IMR-90 (cell line): ENCODE measurements around the gene MCM3AP. TPM values are rescaled to one million over a fixed set of nuclear protein-coding genes. Genes with fewer than 3 reads are reported as not detected.
A peak's percentile ranks its signal among the peaks of the same experiment; 100 is the strongest.

Experiments used
- ATAC-seq: fragments of 200-7000 bp; cut with Tn5 transposase; 2 replicates; pipeline ENCODE4 v1.9.1; 2020; ENCODE audit warnings: low read depth, mild to moderate bottlenecking, moderate library complexity
- BruUV-seq: library from RNA; stranded (reverse); fragments of 400-500 nt; replicated peaks from 2 replicates; lab custom pipeline; 2021; lab: Mats Ljungman, UMichigan
- CTCF ChIA-PET: fragments of 300-600 bp; formaldehyde crosslinking; extraction: SDS; loops from one replicate; lab custom pipeline; 2021; ENCODE audit warnings: antibody characterized with exemption; lab: Yijun Ruan, JAX
- POLR2A ChIA-PET: fragments of 300-600 bp; sonication (Branson Sonifier 250); formaldehyde crosslinking; loops from one replicate; lab custom pipeline; 2022; ENCODE audit warnings: antibody characterized with exemption; ENCODE audit not compliant: unreplicated experiment; lab: Charles Lee
- DNase-seq: peaks from one replicate; pipeline ENCODE4 v3.0.0; 2013
- H2AFZ ChIP-seq: replicated peaks from 2 replicates; pipeline ENCODE3; 2013; ENCODE audit warnings: low read length, mild to moderate bottlenecking; ENCODE audit not compliant: poor library complexity
- H2AK5ac ChIP-seq: 2 replicates; pipeline ENCODE4 v1.6.1; 2013; ENCODE audit warnings: low read depth, low read length, inconsistent platforms
- H2AK9ac ChIP-seq: replicated peaks from 2 replicates; pipeline ENCODE3; 2013; ENCODE audit warnings: mild to moderate bottlenecking, low read depth, low read length, moderate library complexity; ENCODE audit not compliant: poor library complexity
- H2BK120ac ChIP-seq: 2 replicates; pipeline ENCODE4 v1.6.1; 2013; ENCODE audit warnings: low read depth, low read length, inconsistent platforms
- H2BK15ac ChIP-seq: 3 replicates; pipeline ENCODE4 v1.6.1; 2013; ENCODE audit warnings: low read depth, low read length, inconsistent platforms
- H2BK20ac ChIP-seq: 2 replicates; pipeline ENCODE4 v1.6.1; 2013; ENCODE audit warnings: low read depth, mild to moderate bottlenecking, inconsistent platforms, low read length, moderate library complexity
- H2BK5ac ChIP-seq: 2 replicates; pipeline ENCODE4 v1.6.1; 2013; ENCODE audit warnings: mild to moderate bottlenecking, low read depth, low read length, inconsistent platforms; ENCODE audit not compliant: poor library complexity, severe bottlenecking
- H3K14ac ChIP-seq: replicated peaks from 2 replicates; pipeline ENCODE4 v1.6.1; 2013; ENCODE audit warnings: low read depth, low read length, inconsistent platforms
- H3K18ac ChIP-seq: 2 replicates; pipeline ENCODE4 v1.6.1; 2013; ENCODE audit warnings: low read depth, low read length, control low read depth
- H3K23ac ChIP-seq: 2 replicates; pipeline ENCODE4 v1.6.1; 2013; ENCODE audit warnings: low read depth, low read length, inconsistent platforms
- H3K27ac ChIP-seq: 2 replicates; pipeline ENCODE4 v1.5.1; 2013; ENCODE audit warnings: mild to moderate bottlenecking, control low read depth, low read length; ENCODE audit not compliant: insufficient read depth
- H3K27me3 ChIP-seq: 2 replicates; pipeline ENCODE4 v1.6.1; 2013; ENCODE audit warnings: low read length; ENCODE audit not compliant: control insufficient read depth, insufficient read depth
- H3K36me3 ChIP-seq: 2 replicates; pipeline ENCODE4 v1.6.1; 2013; ENCODE audit warnings: low read length, mixed read lengths; ENCODE audit not compliant: control insufficient read depth, insufficient read depth
- H3K4ac ChIP-seq: 2 replicates; pipeline ENCODE4 v1.6.1; 2013; ENCODE audit warnings: low read depth, low read length, inconsistent platforms
- H3K4me1 ChIP-seq: 2 replicates; pipeline ENCODE4 v1.6.1; 2013; ENCODE audit warnings: low read length, mixed read lengths; ENCODE audit not compliant: control insufficient read depth, insufficient read depth
- H3K4me2 ChIP-seq: 2 replicates; pipeline ENCODE4 v1.6.1; 2013; ENCODE audit warnings: low read depth, mild to moderate bottlenecking, control low read depth, low read length, moderate library complexity
- H3K4me3 ChIP-seq: 2 replicates; pipeline ENCODE4 v1.5.1; 2013; ENCODE audit warnings: low read depth, mild to moderate bottlenecking, control low read depth, low read length, moderate library complexity; ENCODE audit not compliant: insufficient read depth
- H3K56ac ChIP-seq: 2 replicates; pipeline ENCODE4 v1.6.1; 2013; ENCODE audit warnings: low read length, inconsistent platforms; ENCODE audit not compliant: insufficient read depth; ENCODE audit errors: extremely low read depth
- H3K79me1 ChIP-seq, 2 experiments: 2 replicates each; pipeline ENCODE4 v1.6.1; 2013; ENCODE audit warnings: low read length in 2 of 2, inconsistent platforms in 1 of 2, low read depth in 1 of 2
- H3K9ac ChIP-seq: 2 replicates; pipeline ENCODE4 v1.6.1; 2013; ENCODE audit warnings: low read depth, low read length, control low read depth
- H3K9me1 ChIP-seq: 2 replicates; pipeline ENCODE4 v1.6.1; 2013; ENCODE audit warnings: low read length, inconsistent platforms; ENCODE audit not compliant: insufficient read depth
- H3K9me3 ChIP-seq: 2 replicates; pipeline ENCODE4 v1.6.1; 2013; ENCODE audit warnings: low read length; ENCODE audit not compliant: control insufficient read depth, insufficient read depth
- H4K20me1 ChIP-seq: 2 replicates; pipeline ENCODE4 v1.6.1; 2013; ENCODE audit warnings: low read length, inconsistent platforms; ENCODE audit not compliant: insufficient read depth
- H4K5ac ChIP-seq: 2 replicates; pipeline ENCODE4 v1.6.1; 2013; ENCODE audit warnings: mild to moderate bottlenecking, low read depth, low read length, control low read depth
- H4K8ac ChIP-seq, 2 experiments: 2 replicates each; pipeline ENCODE4 v1.6.1; 2013; ENCODE audit warnings: low read depth in 2 of 2, low read length in 2 of 2, control low read depth in 1 of 2, inconsistent platforms in 1 of 2
- H4K91ac ChIP-seq: 2 replicates; pipeline ENCODE4 v1.6.1; 2013; ENCODE audit warnings: low read depth, low read length, inconsistent platforms; ENCODE audit not compliant: insufficient read depth
- NFE2L2 ChIP-seq: fragments of 150-350 bp; IDR thresholded peaks from 2 replicates; pipeline ENCODE4 v1.6.1; 2016; ENCODE audit warnings: low read depth, mild to moderate bottlenecking, low read length
- RAD21 ChIP-seq: IDR thresholded peaks from 2 replicates; pipeline ENCODE4 v1.6.1; 2012; ENCODE audit warnings: low read length, improper control_type of control experiment
- RFX5 ChIP-seq: IDR thresholded peaks from 2 replicates; pipeline ENCODE4 v1.8.0; 2012; ENCODE audit warnings: low read depth, mild to moderate bottlenecking, low read length, moderate library complexity
- WGBS, 2 experiments: methylation state at CpG; one replicate each; pipeline versions ENCODE4 v1.1.5 to v1.1.7; 2013; ENCODE audit warnings: missing lambda C conversion rate in 2 of 2; ENCODE audit not compliant: insufficient read length in 1 of 2; ENCODE audit errors: extremely low coverage in 2 of 2; 5-methylcytosine and 5-hydroxymethylcytosine counted together
- dilution Hi-C: fragments of 300-500 bp; cut with HindIII; formaldehyde crosslinking; loops from one replicate; pipeline ENCODE4 v1.14.3; 2018; ENCODE audit warnings: low sequenced_read_pairs; ENCODE audit not compliant: unreplicated experiment
- in situ Hi-C: fragments of 300-500 bp; cut with MboI; formaldehyde crosslinking; loops from 3 replicates; pipeline ENCODE4 v1.14.3; 2019; ENCODE audit warnings: low sequenced_read_pairs, inconsistent platforms, mixed read lengths
- intact Hi-C: fragments of 100-400 bp; cut with micrococcal nuclease; formaldehyde crosslinking; loops from 2 replicates; pipeline ENCODE4 v1.10.0; 2022
- polyA plus RNA-seq, 3 experiments: library from polyadenylated mRNA; depleted of rRNA; stranded (reverse); fragments of >200 nt; gene quantifications; 2 replicates each; pipeline ENCODE4 v1.2.3, GENCODE V29; 2012; ENCODE audit warnings: low replicate concordance in 1 of 3
- total RNA-seq: library from RNA; depleted of rRNA; stranded (reverse); fragments of >200 nt; gene quantifications from 2 replicates; pipeline ENCODE4 v1.2.3, GENCODE V29; 2012
- TF ChIP-seq, protein P1 (sequence below): conservative IDR thresholded peaks from 2 replicates; pipeline ENCODE4 v1.5.1; 2012; ENCODE audit warnings: mild to moderate bottlenecking, low read depth, low read length, improper control_type of control experiment

MCM3AP gene
- total and polyA plus RNA-seq, 2 of the 4 experiments (the other 2 are of a cell fraction): 46.5 to 63.1 TPM

- Histone ChIP-seq H3K9me3 (no peaks in the 10 kb centered on the region), H3K4me1 (peaks cover 11% of the 10 kb centered on the region), H3K27ac (peak overlapping the region; percentile 53), H2AFZ (peak overlapping the region; percentile 85), H3K23ac (no peak overlapping the region), H2BK15ac (no peak overlapping the region), H3K9ac (no peak overlapping the region), H2BK120ac (peak overlapping the region; percentile 30; the same call in 1 of the 2 replicates), H3K4ac (peak overlapping the region; percentile 45), H3K18ac (no peak overlapping the region), H3K79me1 (peaks cover 8 to 10% of the 10 kb centered on the region in 2 experiments), H4K91ac (peak overlapping the region; percentile 41), H2AK9ac (peak overlapping the region; percentile 91), H3K36me3 (peaks cover 13% of the 10 kb centered on the region), H3K4me3 (no peak overlapping the region), H2AK5ac (peak overlapping the region; percentile 74; the same call in 1 of the 2 replicates), H4K8ac (peak overlapping the region; percentile 40 to 77; a peak in 2 of 4 replicates), H2BK20ac (no peak overlapping the region), H3K14ac (no peak overlapping the region), H3K56ac (no peak overlapping the region), H3K4me2 (no peak overlapping the region), H4K5ac (peak overlapping the region; percentile 15; the same call in 1 of the 2 replicates), H3K27me3 (no peaks in the 10 kb centered on the region), H2BK5ac (peak overlapping the region; percentile 64), H3K9me1 (peaks cover 2% of the 10 kb centered on the region; the same call in 1 of the 2 replicates), H4K20me1 (no peaks in the 10 kb centered on the region; the same call in 1 of the 2 replicates)
- ChIA-PET POLR2A (interaction anchor here (0.5 kb wide), 2 partner anchors 51 to 318 kb away, joined by 4 to 5 read pairs; no protein-coding TSS in a partner anchor), CTCF (no interaction called here)
- intact Hi-C loops (no loop called here), in situ Hi-C loops (no loop called here), dilution Hi-C loops (no loop called here)
- TF ChIP-seq, protein P1, sequence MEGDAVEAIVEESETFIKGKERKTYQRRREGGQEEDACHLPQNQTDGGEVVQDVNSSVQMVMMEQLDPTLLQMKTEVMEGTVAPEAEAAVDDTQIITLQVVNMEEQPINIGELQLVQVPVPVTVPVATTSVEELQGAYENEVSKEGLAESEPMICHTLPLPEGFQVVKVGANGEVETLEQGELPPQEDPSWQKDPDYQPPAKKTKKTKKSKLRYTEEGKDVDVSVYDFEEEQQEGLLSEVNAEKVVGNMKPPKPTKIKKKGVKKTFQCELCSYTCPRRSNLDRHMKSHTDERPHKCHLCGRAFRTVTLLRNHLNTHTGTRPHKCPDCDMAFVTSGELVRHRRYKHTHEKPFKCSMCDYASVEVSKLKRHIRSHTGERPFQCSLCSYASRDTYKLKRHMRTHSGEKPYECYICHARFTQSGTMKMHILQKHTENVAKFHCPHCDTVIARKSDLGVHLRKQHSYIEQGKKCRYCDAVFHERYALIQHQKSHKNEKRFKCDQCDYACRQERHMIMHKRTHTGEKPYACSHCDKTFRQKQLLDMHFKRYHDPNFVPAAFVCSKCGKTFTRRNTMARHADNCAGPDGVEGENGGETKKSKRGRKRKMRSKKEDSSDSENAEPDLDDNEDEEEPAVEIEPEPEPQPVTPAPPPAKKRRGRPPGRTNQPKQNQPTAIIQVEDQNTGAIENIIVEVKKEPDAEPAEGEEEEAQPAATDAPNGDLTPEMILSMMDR: no peak
- TF ChIP-seq RAD21: no peak
- TF ChIP-seq RFX5: no peak
- TF ChIP-seq NFE2L2: no peak
- peak; percentile 68 for DNase-seq
- BruUV-seq: no TSS peak
- ATAC-seq: peak; percentile 58
- no CpG with 5 or more reads among the region's 10 CpGs for WGBS, 2 experiments
These were observed 9.3 kb upstream of the MCM3AP start for GRCh38 chr21:46294647-46295176.
